SU-DHL-6 (cell line): ENCODE measurements around the gene IRF9.

Experiments
- H2AFZ ChIP-seq: fragments of 200-600 bp; sonication (generic); 2 replicates; pipeline ENCODE4 v1.6.1; 2014; ENCODE audit warnings: low read depth, mild to moderate bottlenecking, moderate library complexity, mixed read lengths, antibody characterized with exemption, low read length; ENCODE audit not compliant: severe bottlenecking
- H3F3A ChIP-seq: fragments of 200-600 bp; shearing (Covaris generic); 2 replicates; pipeline ENCODE4 v1.6.0; 2016; ENCODE audit warnings: antibody characterized with exemption, mild to moderate bottlenecking; ENCODE audit not compliant: insufficient read depth
- H3K27ac ChIP-seq: fragments of 200-600 bp; sonication (generic); 2 replicates; pipeline ENCODE4 v1.5.1; 2016; ENCODE audit warnings: low read depth, mild to moderate bottlenecking, low read length, moderate library complexity, mixed read lengths
- H3K27me3 ChIP-seq: fragments of 200-600 bp; sonication (generic), shearing (Covaris generic); 2 replicates; pipeline ENCODE4 v1.6.0; 2014; ENCODE audit warnings: mild to moderate bottlenecking, low read length
- H3K36me3 ChIP-seq: fragments of 200-600 bp; sonication (generic); 2 replicates; pipeline ENCODE4 v1.6.1; 2014; ENCODE audit warnings: mild to moderate bottlenecking, low read length, mixed read lengths
- H3K4me2 ChIP-seq: fragments of 300-600, 200-600 bp; shearing (Covaris generic), sonication (generic); 2 replicates; pipeline ENCODE4 v1.6.0; 2014; ENCODE audit warnings: low read length, low read depth, mild to moderate bottlenecking; ENCODE audit not compliant: poor library complexity, severe bottlenecking
- H3K4me3 ChIP-seq: fragments of 200-600 bp; sonication (generic); 2 replicates; pipeline ENCODE4 v1.5.1; 2014; ENCODE audit warnings: antibody characterized with exemption, low read length, mild to moderate bottlenecking, mixed read lengths; ENCODE audit not compliant: insufficient read depth, poor library complexity, severe bottlenecking
- H3K79me2 ChIP-seq: fragments of 200-600 bp; sonication (generic); 2 replicates; pipeline ENCODE4 v1.6.1; 2014; ENCODE audit warnings: mild to moderate bottlenecking, low read length, moderate library complexity; ENCODE audit not compliant: insufficient read depth
- H3K9ac ChIP-seq: fragments of 200-600 bp; sonication (generic); 2 replicates; pipeline ENCODE4 v1.7.0; 2014; ENCODE audit warnings: mild to moderate bottlenecking, low read length
- H3K9me2 ChIP-seq: fragments of 200-600 bp; sonication (generic); replicated peaks from 2 replicates; pipeline ENCODE4 v1.6.1; 2014; ENCODE audit warnings: low read length; ENCODE audit not compliant: insufficient read depth
- H3K9me3 ChIP-seq: fragments of 200-600 bp; sonication (generic); 2 replicates; pipeline ENCODE4 v1.6.1; 2014; ENCODE audit warnings: low read length, mixed read lengths; ENCODE audit not compliant: insufficient read depth
- H4K20me1 ChIP-seq: fragments of 200-600 bp; sonication (generic); 2 replicates; pipeline ENCODE4 v1.6.1; 2014; ENCODE audit warnings: low read depth, mild to moderate bottlenecking, antibody characterized with exemption, low read length, moderate library complexity, mixed read lengths
- CTCF ChIP-seq: fragments of 200-600 bp; sonication (generic); IDR thresholded peaks from one replicate; pipeline ENCODE4 v1.5.1; 2017; ENCODE audit warnings: antibody characterized with exemption, mild to moderate bottlenecking, low read length, moderate library complexity; ENCODE audit not compliant: insufficient read depth, poor library complexity, severe bottlenecking
- EZH2phosphoT487 ChIP-seq: fragments of 200-600 bp; sonication (generic), shearing (Covaris generic); conservative IDR thresholded peaks from 2 replicates; pipeline ENCODE4 v1.6.1; 2018; ENCODE audit warnings: mild to moderate bottlenecking, antibody characterized with exemption, low read length, moderate library complexity, mixed read lengths

Gene IRF9

GRCh38 chr14:24194186-24194872, 33.3 kb downstream of the IRF9 start:
- H3K36me3 ChIP-seq = no peaks in the 10 kb centered on the region
- no peaks in the 10 kb centered on the region for H4K20me1 ChIP-seq
- H2AFZ ChIP-seq = no peak overlapping the region
- H3K9me2 ChIP-seq = no peaks in the 10 kb centered on the region
- no peak overlapping the region; the same call in 1 of the 2 replicates for H3K9ac ChIP-seq
- peak overlapping the region; percentile 66 for H3K4me3 ChIP-seq
- no peak overlapping the region for H3K27ac ChIP-seq
- no peak for TF ChIP-seq EZH2phosphoT487
- TF ChIP-seq CTCF = no peak
- peaks cover 32% of the 10 kb centered on the region for H3F3A ChIP-seq
- H3K27me3 ChIP-seq = no peaks in the 10 kb centered on the region
- peak overlapping the region; percentile 74 for H3K4me2 ChIP-seq
- H3K9me3 ChIP-seq = no peaks in the 10 kb centered on the region
- H3K79me2 ChIP-seq = peaks cover 18% of the 10 kb centered on the region; the same call in 1 of the 2 replicates

- Histone ChIP-seq H3K9me3 (no peaks in the 10 kb centered on the region), H3K27me3 (no peaks in the 10 kb centered on the region), H3K27ac (peak overlapping the region; percentile 83), H2AFZ (peak overlapping the region; percentile 72), H3F3A (peaks cover 27% of the 10 kb centered on the region), H3K9ac (peak overlapping the region; percentile 63), H3K4me2 (peak overlapping the region; percentile 74), H3K36me3 (no peaks in the 10 kb centered on the region), H3K79me2 (peaks cover 18% of the 10 kb centered on the region; the same call in 1 of the 2 replicates), H3K9me2 (no peaks in the 10 kb centered on the region), H4K20me1 (no peaks in the 10 kb centered on the region), H3K4me3 (peak overlapping the region; percentile 66)
- TF ChIP-seq EZH2phosphoT487 = no peak
- no peak for TF ChIP-seq CTCF
Measured at GRCh38 chr14:24194873-24195185, 33.8 kb downstream of the IRF9 start.

GRCh38 chr14:24195186-24196070, 34.4 kb downstream of the IRF9 start, which contains the start of gene TM9SF1:
TM9SF1 (minus strand) TSS chr14:24195441; CDS start chr14:24195019, 422 bp downstream.
- no peaks in the 10 kb centered on the region for H3K9me2 ChIP-seq
- H2AFZ ChIP-seq = peak within 1 kb of the TSS; percentile 72
- no peaks in the 10 kb centered on the region for H3K9me3 ChIP-seq
- no peaks in the 10 kb centered on the region for H3K27me3 ChIP-seq
- H3F3A ChIP-seq = peaks cover 24% of the 10 kb centered on the region
- H3K27ac ChIP-seq = peak within 1 kb of the TSS; percentile 83
- TF ChIP-seq EZH2phosphoT487 (no peak), CTCF (no peak)
- H3K4me2 ChIP-seq = peak within 1 kb of the TSS; percentile 74
- H3K79me2 ChIP-seq = peaks cover 18% of the 10 kb centered on the region; the same call in 1 of the 2 replicates
- peak within 1 kb of the TSS; percentile 63 for H3K9ac ChIP-seq
- H3K36me3 ChIP-seq = no peaks in the 10 kb centered on the region
- peak within 1 kb of the TSS; percentile 66 for H3K4me3 ChIP-seq
- no peaks in the 10 kb centered on the region for H4K20me1 ChIP-seq
